Stimulated activated CD8-positive, alpha-beta memory T cell treated with anti-CD3 and anti-CD28 coated beads, Interleukin-4, amount 100 ng/mL, for 1 hour (primary cell): ENCODE measurements around the gene TAF11L2.
"Not testable (repeated sequence)": the region's sequence is repeated elsewhere in the genome, so short reads cannot be mapped to it uniquely, and the experiment has no call there.

Experiments used
- DNase-seq, 2 donors: peaks; one replicate each; pipeline ENCODE4 v3.0.0-alpha.2; 2020; ENCODE audit warnings: low read depth in 2 of 2, low spot score in 1 of 2

The TAF11L2 gene

DNA sequence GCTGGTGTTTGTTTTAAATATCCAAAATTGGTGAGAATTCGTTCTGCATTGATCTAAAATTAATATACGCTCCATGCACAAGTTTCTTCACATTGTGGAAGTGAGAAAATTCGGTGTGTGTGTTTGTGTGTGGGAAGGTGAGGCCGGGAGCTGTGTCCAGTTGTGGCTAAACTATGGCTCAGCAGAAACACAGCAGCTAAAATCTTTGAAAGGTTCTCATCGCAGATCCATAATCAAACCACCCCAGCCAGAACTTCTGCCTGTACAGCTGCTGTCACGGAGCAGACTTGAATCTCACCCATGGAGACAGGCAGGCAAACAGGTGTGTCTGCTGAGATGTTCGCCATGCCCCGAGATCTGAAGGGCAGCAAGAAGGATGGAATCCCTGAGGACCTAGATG is at the start of gene TAF11L2:
Gene TAF11L2 (plus strand): TSS at position 301 of the 400 bp plus-strand sequence.
- DNase-seq: not testable (repeated sequence)

- no peak for DNase-seq
Observed at GRCh38 chr5:17448877-17449276, 49.2 kb upstream of the TAF11L2 start.

GRCh38 chr5:17452936-17453335 is 45.1 kb upstream of the TAF11L2 start:
- no peak for DNase-seq

GRCh38 chr5:17455942-17456341 is 42.1 kb upstream of the TAF11L2 start:
- no peak for DNase-seq

- DNase-seq: no peak
Observed at GRCh38 chr5:17461793-17462192, 36.2 kb upstream of the TAF11L2 start.

DNA sequence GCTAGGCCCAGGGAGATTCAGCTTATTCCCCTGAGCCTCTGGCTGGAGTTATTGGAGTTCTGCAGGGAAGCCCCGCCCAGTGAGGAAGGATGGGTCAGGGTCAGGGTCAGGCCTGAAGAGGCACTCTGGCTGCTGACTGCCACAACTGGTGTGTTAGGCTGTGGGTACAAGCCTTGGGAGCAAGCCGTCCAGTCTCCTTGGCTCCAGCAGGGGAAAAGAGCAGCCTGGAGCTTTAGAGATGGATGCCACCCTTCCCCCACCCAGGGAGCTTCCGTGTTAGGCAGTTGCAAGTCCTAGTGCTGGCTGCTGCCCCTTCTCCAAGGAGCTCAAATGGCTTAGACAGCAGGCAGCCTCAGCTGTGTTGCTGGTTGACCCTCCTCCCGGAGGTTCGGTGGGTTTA is 34.4 kb upstream of the TAF11L2 start:
- DNase-seq: no peak

DNA sequence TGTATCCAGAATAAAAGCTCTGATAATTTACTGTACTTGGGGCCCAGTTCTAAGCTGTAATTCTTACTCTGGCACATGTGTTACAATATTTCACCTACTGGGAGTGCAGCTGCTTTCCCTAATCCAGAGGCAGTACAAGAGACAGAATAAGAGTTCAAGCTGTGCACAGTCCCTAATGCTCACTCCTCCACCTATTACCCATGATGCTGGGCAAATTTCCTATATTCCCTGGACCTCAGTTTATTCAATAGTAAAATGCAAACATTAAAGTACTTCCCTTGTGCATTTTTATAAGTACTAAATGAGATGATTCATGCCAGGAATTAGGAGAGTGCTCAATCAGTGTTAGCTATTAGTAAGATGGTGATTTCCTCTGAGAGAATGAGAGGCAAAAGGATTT is 28.0 kb upstream of the TAF11L2 start:
- no peak for DNase-seq

DNA sequence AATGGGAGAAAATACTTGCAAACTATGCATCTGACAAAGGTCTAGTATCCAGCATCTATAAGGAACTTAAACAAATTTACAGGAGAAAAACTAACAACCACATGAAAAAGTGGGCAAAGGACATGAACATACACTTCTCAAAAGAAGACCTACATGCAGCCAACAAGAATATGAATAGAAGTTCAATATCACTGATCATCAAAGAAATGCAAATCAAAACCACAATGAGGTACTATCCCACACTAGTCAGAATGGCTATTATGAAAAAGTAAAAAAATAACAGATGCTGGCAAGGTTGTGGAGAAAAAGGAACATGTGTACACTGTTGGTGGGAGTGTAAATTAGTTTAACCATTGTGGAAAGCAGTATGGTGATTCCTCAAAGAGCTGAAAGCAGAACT is 23.0 kb upstream of the TAF11L2 start:
- DNase-seq: not testable (repeated sequence)

DNA sequence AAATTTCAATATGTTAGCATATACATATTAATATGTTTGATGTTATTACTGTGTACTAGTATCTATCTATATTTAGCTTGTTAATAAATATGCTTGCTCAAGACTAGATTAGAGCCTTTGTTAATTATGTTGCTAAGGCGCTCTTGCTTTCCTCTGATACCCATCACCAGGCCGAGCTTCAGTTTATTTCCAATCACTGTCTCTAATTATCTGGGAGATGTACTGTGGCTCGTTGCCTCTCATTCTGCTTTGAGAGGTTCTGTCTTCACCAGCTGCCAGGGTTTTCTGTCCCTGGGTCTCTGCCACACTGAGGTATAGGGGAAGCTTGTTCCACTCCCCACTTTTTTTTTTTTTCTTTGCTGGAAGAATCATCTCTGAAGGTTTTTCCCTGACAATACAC is 21.0 kb upstream of the TAF11L2 start:
- no peak for DNase-seq

- DNase-seq: no peak
Observed at GRCh38 chr5:17477573-17478265, 20.3 kb upstream of the TAF11L2 start.

DNA sequence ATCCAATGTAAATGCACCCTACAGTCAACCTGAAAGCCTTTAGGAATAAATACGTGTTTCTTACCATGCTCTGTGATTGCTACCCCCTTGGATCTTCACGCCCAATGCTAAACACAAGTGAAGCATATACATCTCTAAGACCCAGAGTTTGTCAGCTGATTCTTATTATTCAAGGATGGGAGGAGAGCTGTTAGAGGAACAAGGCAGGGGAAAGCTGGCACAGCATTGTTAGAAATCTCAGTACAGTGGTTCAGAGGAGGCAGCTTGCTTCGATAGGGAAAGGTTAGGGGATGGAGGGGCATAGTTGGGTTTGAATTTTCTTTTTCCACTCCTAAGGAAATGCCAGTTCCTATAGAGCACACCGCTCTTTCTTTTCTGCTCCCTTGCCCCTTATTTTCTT is 16.7 kb upstream of the TAF11L2 start:
- DNase-seq: no peak

GRCh38 chr5:17482790-17483189 is 15.2 kb upstream of the TAF11L2 start:
- DNase-seq: no peak

- not testable (repeated sequence) for DNase-seq
Observed at GRCh38 chr5:17486464-17487173, 11.4 kb upstream of the TAF11L2 start.

GRCh38 chr5:17487174-17487512 is 10.9 kb upstream of the TAF11L2 start:
- no peak for DNase-seq

DNA sequence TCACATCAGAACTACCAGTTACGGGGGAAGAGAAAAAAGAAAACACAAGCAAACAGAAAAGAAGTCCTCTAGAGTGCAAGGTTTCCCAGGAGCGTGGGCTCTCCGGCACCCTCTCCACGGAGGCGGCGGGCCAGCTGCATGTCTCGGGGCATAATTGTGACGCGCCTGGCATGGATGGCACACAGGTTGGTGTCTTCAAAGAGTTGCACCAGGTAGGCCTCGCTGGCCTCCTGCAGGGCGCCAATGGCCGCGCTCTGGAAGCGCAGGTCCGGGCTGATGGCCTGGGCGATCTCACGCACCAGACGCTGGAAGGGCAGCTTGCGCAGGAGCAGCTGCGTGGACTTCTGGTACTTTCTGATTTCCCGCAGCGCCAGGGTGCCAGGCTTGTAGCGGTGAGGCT is 6.8 kb upstream of the TAF11L2 start:
- DNase-seq: not testable (repeated sequence)

DNA sequence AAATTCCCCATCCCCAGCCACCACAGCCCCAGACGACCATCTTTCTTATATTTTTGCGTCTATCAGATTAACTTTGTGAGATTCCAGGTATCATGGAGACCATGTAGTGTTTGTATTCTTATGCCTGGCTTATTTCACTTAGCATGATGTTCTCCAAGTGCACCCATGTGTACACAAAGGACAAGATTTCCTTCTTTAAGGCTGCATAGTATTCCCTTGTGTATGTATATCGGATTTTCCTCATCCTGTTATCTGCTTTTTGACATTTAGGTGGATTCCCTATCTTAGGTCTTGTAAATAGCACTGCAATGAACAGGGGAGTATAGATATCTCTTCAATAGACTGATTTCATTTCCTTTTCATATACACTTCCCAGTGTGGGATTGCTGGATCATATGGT is 5.3 kb upstream of the TAF11L2 start:
- DNase-seq: no peak

DNA sequence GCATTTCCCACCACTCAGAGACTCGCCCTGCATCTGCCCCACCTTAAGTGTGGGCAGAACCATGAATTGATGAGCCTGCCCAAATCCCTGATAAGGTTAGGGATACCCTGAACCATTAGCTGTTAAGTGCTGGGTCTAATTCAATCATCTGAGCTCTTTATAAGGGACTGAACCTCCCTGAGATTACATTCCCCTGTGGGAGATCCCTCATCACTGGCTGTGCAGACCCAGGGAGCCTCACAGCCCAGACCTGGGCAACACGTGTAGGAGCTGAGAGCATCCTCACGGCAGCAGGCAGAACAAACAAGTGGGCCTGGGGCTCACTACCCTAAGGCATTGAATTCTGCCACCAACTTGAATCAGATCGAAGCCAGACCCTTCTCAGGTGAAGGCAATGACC is 585 bp upstream of the TAF11L2 start:
- no peak for DNase-seq

GRCh38 chr5:17511775-17512325 is 13.8 kb downstream of the TAF11L2 start:
- DNase-seq: no peak

GRCh38 chr5:17517526-17517925 is 19.5 kb downstream of the TAF11L2 start:
- DNase-seq: peak in 1 of 2 donors; percentile 5

DNA sequence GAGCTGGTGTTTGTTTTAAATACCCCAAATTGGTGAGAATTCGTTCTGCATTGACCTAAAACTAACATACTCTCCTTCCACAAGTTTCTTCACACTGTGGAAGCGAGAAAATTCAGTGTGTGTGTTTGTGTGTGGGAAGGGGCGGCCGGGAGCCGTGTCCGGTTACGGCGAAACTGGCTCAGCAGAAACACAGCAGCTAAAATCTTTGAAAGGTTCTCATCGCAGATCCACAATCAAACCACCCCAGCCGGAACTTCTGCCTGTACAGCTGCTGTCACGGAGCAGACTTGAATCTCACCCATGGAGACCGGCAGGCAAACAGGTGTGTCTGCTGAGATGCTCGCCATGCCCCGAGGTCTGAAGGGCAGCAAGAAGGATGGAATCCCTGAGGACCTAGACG is 20.0 kb downstream of the TAF11L2 start, which contains the start of gene TAF11L3:
Gene TAF11L3 (plus strand): TSS at position 301 of the 400 bp plus-strand sequence.
- DNase-seq: not testable (repeated sequence)

DNA sequence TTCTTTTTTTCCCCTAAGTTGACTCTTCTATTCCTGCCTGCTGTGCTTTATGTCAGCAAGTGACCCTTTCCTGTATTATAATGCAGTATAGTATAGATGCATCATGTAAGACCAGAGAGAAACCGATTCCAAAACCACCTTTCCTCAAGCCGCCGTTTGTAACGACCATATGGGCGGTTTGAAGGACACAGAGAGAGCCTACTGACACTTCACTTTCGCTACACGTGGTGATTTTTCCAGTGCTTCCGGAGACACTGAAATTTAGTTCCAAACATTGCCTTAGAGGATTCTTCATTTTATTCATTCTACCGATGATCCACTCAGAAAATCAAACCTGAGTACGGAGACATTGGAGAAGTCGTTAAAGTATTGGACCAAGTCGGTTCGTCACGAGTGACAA is 21.5 kb downstream of the TAF11L2 start:
- not testable (repeated sequence) for DNase-seq

- DNase-seq: not testable (repeated sequence)
Observed at GRCh38 chr5:17521501-17521900, 23.5 kb downstream of the TAF11L2 start, which contains the start of gene TAF11L4. Gene TAF11L4 (plus strand): TSS chr5:17521801.
